Measurements from ENCODE around the gene PRODH.
"Not testable (repeated sequence)": the region's sequence is repeated elsewhere in the genome, so short reads cannot be mapped to it uniquely, and the experiment has no call there.

PRODH gene, protein sequence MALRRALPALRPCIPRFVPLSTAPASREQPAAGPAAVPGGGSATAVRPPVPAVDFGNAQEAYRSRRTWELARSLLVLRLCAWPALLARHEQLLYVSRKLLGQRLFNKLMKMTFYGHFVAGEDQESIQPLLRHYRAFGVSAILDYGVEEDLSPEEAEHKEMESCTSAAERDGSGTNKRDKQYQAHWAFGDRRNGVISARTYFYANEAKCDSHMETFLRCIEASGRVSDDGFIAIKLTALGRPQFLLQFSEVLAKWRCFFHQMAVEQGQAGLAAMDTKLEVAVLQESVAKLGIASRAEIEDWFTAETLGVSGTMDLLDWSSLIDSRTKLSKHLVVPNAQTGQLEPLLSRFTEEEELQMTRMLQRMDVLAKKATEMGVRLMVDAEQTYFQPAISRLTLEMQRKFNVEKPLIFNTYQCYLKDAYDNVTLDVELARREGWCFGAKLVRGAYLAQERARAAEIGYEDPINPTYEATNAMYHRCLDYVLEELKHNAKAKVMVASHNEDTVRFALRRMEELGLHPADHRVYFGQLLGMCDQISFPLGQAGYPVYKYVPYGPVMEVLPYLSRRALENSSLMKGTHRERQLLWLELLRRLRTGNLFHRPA

GRCh38 chr22:18935889-18936529, at the start of gene PRODH:
Gene PRODH, minus strand, starts transcription at chr22:18936293. Its CDS starts 6 bp downstream, at chr22:18936287.
- DNase-seq: no peak

GRCh38 chr22:18985780-18986179, 49.7 kb upstream of the PRODH start:
- no peak for DNase-seq

- DNase-seq: no peak
These were observed 48.5 kb upstream of the PRODH start for GRCh38 chr22:18984564-18984963.

DNA sequence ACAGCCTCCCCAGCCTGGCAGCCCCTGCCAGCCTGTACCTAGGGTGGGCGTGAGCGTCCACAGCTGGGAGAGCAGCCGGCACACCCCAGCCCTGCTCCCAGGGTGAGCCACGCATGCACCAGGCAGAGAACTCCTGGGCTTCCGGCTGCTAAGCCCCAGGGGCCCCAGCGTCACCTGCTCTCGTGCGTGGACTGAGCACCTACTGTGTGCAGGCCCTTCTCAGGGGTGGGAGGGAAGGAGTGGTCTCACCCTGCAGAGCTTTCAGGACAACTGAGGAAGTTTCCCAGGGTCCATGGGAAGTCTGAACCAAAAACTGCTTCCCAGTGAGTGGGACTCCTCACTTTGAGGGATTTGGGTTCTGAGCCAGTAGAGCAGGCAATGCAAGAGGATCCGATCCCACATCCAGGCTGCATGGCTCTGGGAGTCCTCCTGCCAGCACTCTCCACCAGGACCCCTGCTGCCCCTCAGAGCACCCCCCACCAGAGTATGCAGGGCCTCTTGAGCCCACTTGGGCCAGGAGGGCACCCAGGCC, 47.1 kb upstream of the PRODH start:
- DNase-seq: no peak

GRCh38 chr22:18980829-18981228, 44.7 kb upstream of the PRODH start:
- DNase-seq: no peak

GRCh38 chr22:18979957-18980356, 43.9 kb upstream of the PRODH start:
- DNase-seq: no peak

GRCh38 chr22:18978506-18978905, 42.4 kb upstream of the PRODH start:
- DNase-seq: no peak

GRCh38 chr22:18977824-18978425, 41.8 kb upstream of the PRODH start:
- DNase-seq: no peak

- no peak for DNase-seq
These were observed 40.2 kb upstream of the PRODH start for GRCh38 chr22:18976197-18976751.

DNA sequence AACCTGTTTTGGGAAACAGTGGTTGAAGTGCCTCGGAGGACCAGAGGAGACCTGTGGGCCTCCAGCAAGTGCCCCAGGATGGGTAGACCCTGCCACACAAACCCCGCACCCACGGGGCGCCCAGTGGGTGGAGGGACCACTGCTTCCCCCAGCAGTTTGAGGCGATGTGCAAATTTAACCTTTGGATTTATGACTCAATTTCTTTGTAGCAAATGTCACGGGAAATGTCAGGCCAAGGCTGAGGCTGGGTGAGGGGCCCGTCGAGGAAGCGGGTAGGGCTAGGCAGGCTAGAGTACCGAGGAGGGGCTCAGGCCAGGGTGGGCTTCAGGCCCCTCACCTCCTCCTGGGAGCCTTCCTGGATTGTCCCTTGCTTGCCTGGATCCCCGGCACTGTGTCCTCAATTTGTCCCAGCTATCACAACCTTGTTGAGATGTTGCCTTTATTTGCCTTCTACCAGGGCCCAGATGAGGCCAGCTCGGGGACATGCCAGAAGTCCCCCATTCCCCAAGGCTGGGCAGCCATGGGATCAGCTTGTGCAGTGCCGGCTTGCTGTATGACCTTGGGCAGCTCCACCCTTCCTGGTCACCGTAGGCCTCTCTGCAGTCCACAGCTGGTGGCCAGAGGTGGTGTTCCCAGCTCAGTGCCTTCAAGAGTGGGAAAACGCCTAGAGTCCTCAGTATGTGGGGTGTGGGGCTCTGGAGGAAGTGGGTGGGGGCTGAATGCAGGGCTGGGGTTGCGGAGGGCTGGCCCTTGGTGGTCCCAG, 39.5 kb upstream of the PRODH start:
- no peak for DNase-seq

GRCh38 chr22:18974477-18975180, 38.5 kb upstream of the PRODH start:
- DNase-seq: no peak

DNA sequence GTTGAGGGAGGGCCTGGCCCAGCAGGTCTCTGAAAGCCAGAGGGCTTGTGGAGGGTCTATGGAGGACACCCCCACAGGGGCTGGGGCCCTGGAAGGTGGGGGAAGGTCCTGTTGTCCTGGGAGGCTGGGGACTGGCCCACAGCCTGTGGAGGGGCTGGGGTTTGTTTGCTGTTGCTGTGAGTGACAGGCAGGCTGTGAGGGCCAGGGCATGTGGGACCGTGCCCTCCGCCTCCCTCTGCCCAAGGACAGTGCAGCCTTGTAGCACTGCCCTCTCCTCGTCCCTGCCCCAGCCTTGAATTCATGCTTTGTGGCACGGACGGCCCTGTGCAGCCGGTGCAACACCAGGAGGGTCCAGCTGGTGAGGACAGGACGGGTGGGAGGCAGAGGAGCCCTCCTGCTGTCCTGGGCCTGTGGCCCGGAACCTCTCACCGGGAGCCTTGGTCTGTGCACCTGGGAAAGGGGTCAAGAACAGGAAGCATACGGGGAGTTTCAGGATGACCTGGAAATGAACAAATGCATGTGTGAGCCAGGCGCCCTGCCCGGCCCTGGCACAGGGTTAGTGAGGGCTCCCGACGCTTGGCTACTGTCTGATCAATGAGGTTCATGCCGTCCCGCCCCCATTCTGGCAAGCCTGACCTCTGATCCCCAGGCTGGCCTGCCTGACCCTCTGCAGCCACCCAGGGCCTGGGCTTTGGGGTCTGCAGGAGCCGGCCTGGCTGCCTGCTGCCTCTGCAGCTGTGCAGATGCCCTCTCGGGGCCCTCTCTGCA, 37.4 kb upstream of the PRODH start:
- DNase-seq: no peak

DNA sequence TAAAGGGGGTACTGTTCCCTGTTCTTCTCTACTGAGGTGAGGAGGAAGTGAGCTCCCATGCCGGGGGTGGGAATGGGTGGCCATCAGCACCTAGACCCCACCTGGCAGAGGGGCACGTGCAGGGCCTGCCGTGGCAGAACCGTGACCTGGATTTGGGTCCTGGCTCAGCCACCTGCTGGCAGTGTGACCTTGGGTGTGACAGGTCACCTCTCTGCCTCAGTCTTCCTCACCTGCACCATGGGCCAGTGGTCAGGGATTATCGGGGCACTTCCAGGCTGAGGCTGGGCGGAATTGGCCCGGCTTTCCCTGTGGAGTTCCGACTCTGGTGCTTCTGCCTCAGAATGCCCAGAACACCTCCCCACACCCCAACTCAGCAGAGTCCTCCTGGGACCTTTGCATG, 36.5 kb upstream of the PRODH start:
- not testable (repeated sequence) for DNase-seq

- not testable (repeated sequence) for DNase-seq
These were observed 35.9 kb upstream of the PRODH start for GRCh38 chr22:18972029-18972428.

DNA sequence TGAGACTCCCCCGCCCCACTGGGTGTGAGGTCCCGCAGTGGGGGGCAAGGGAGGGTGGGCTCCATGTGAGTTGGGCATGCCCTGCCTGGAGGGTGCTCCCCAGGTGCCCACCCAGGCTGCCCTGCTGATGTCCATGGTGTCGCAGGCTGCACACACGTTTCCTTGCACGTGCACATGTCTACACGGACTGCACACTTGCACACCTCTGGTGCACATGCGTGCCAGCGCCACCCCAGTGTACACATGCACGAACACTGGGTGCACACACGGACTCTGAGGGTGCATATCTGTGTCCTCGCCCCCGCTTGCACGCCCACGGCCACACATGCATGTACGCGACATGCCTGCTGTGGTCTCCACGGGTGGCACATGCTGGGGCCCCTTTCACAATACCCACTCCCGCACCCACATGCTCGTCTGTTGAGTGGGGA, 35.2 kb upstream of the PRODH start:
- no peak for DNase-seq

GRCh38 chr22:18970948-18971315, 34.8 kb upstream of the PRODH start:
- DNase-seq: no peak

DNA sequence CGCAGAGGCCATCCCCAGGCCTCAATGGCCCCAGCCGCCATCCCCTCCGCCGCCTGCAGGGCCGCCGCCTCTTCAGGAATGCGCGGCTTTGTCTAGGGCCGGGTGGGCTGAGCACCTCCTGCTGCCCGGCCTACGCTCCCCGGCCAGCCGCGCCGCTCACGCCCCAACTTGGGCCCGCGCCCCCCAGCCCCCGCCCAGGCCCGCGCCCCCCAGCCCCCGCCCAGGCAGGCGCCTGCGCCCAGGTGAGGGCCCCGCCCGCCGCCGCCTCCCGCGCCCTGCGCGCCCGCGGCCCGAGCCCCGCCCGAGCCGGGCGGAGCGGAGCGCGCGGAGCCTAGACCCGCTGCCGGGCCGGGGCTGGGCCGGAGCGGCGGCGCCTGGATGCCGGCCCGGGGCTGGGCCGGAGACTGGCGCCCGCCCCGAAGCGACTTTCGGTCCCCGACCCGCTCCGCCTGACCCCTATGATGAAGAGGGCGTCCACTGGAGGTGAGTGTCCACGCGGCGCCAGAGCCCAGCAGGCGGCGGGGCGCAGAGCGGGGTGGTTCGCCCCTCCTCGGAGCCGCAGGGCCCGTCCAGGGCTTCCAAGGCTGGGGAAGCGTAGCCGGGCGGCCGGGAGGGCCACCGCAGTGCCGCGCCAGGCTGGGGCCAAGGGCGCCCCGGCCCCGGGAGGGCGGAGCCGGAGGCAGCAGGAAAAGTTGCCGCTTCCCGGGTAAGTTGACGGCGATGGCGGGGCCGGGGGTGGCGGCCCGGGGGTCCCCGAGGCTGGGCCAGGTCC, 34.3 kb upstream of the PRODH start:
- DNase-seq: peak in 1 of 2 donors; percentile 37

DNA sequence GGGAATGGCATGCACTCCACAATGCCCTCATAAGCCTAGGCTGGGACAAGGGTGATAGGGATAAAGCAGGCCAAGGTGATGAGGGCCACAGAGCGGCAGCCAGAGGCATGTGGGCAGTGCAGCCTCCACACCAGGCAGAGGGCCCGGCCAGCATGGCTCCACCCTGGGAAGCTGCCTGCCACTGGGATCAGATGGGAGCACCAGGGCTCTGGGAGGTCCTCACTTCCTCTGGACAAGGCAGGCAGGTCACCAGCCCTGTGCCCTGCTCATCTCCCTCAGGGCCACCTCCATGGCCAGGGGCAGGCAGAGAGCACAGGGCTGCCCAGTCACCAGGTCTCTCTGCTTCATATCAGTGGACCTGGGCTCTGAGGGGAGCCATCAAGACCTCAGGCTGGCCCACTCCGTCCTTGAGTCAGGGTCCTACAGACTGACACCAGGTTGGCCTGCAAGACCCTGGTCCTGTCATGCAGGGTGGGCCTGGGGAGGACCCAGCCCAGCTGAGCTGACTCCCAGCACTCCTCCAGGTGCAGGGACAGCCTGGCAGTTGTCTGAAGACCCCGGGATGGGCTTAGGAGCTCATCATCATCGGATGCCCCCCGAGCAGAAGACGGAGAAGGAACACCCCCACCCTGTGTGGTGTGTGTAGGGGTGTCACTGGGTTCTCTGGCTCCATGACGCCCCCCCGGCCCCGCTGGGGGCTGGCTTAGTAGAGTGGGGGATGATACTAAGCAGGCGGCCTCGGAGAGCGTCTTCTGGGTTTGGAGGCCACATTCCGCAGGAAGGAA, 33.3 kb upstream of the PRODH start:
- DNase-seq: not testable (repeated sequence)

Data from stimulated activated CD4-positive, alpha-beta T cell treated with anti-CD3 and anti-CD28 coated beads, Interleukin-2, amount 100 ng/mL, for 24 hours (primary cell).